Measurements from ENCODE around the gene GABRB2.

GABRB2 gene
- long read RNA-seq: 0 reads

- TF ChIP-seq, protein P1, sequence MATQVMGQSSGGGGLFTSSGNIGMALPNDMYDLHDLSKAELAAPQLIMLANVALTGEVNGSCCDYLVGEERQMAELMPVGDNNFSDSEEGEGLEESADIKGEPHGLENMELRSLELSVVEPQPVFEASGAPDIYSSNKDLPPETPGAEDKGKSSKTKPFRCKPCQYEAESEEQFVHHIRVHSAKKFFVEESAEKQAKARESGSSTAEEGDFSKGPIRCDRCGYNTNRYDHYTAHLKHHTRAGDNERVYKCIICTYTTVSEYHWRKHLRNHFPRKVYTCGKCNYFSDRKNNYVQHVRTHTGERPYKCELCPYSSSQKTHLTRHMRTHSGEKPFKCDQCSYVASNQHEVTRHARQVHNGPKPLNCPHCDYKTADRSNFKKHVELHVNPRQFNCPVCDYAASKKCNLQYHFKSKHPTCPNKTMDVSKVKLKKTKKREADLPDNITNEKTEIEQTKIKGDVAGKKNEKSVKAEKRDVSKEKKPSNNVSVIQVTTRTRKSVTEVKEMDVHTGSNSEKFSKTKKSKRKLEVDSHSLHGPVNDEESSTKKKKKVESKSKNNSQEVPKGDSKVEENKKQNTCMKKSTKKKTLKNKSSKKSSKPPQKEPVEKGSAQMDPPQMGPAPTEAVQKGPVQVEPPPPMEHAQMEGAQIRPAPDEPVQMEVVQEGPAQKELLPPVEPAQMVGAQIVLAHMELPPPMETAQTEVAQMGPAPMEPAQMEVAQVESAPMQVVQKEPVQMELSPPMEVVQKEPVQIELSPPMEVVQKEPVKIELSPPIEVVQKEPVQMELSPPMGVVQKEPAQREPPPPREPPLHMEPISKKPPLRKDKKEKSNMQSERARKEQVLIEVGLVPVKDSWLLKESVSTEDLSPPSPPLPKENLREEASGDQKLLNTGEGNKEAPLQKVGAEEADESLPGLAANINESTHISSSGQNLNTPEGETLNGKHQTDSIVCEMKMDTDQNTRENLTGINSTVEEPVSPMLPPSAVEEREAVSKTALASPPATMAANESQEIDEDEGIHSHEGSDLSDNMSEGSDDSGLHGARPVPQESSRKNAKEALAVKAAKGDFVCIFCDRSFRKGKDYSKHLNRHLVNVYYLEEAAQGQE (IDR thresholded peaks at IDR 0.05; ENCODE audit: insufficient replicate concordance, low read depth): no peak
- TF ChIP-seq CTCF (IDR thresholded peaks at IDR 0.05; ENCODE audit: insufficient read depth, low read length): no peak
- TF ChIP-seq POLR2AphosphoS5 (IDR thresholded peaks at IDR 0.05; ENCODE audit: low read depth): no peak
- TF ChIP-seq SPI1 (IDR thresholded peaks at IDR 0.05; ENCODE audit: borderline replicate concordance, low read depth): peak; percentile 54; the same call in 1 of the 2 replicates
- TF ChIP-seq GABPA (IDR thresholded peaks at IDR 0.05; ENCODE audit: low read depth): no peak
- Histone ChIP-seq H3K27ac (replicated peaks) (no peak within 1 kb of the TSS), H3K4me3 (replicated peaks; ENCODE audit: insufficient read depth, low read length) (peak within 1 kb of the TSS; percentile 52), H3K27me3 (ENCODE audit: insufficient read depth, poor library complexity, severe bottlenecking) (peaks cover 19% of the 10 kb centered on the region)
- DNase-seq (ENCODE audit: low read depth in 1 of 2, low spot score in 1 of 2): peak; percentile 34 to 56
These were observed at the start of gene GABRB2 for GRCh38 chr5:161546470-161547301. Gene GABRB2, minus strand, starts transcription at chr5:161546725. Its CDS starts 82 bp downstream, at chr5:161546643.

DNA sequence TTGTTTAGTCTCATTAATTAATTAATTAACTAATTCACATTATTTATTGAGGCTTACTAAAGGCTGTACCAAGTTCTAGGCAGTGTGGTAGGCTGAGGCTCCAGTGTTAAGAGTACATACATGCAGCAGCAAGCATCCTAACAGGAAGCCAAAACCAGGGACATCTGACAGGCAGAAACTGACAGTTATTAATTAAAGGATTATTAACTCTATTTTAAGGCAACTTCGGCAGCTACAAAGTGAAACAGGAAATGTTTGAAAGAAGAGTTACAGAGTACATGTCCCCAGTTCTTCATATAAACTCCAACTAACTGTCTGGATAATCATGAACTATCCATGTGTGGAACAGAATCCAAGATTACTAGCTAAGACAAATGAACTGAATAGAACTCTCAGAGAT is 39.3 kb upstream of the GABRB2 start:
- H3K27me3 ChIP-seq (ENCODE audit: insufficient read depth, poor library complexity, severe bottlenecking): no peaks in the 10 kb centered on the region
- H3K27ac ChIP-seq (replicated peaks): no peak overlapping the region
- DNase-seq (ENCODE audit: low read depth in 1 of 2, low spot score in 1 of 2): no peak
- TF ChIP-seq, protein P1 (IDR thresholded peaks at IDR 0.05; ENCODE audit: insufficient replicate concordance, low read depth): no peak
- TF ChIP-seq CTCF (IDR thresholded peaks at IDR 0.05; ENCODE audit: insufficient read depth, low read length) (no peak), GABPA (IDR thresholded peaks at IDR 0.05; ENCODE audit: low read depth) (no peak), SPI1 (IDR thresholded peaks at IDR 0.05; ENCODE audit: borderline replicate concordance, low read depth) (no peak), POLR2AphosphoS5 (IDR thresholded peaks at IDR 0.05; ENCODE audit: low read depth) (no peak)
- no peak overlapping the region for H3K4me3 ChIP-seq (replicated peaks; ENCODE audit: insufficient read depth, low read length)

GRCh38 chr5:161580621-161581020 is 34.1 kb upstream of the GABRB2 start:
- TF ChIP-seq POLR2AphosphoS5 (IDR thresholded peaks at IDR 0.05; ENCODE audit: low read depth) (no peak), CTCF (IDR thresholded peaks at IDR 0.05; ENCODE audit: insufficient read depth, low read length) (no peak), GABPA (IDR thresholded peaks at IDR 0.05; ENCODE audit: low read depth) (no peak), SPI1 (IDR thresholded peaks at IDR 0.05; ENCODE audit: borderline replicate concordance, low read depth) (no peak)
- TF ChIP-seq, protein P1 (IDR thresholded peaks at IDR 0.05; ENCODE audit: insufficient replicate concordance, low read depth): no peak
- DNase-seq (ENCODE audit: low read depth in 1 of 2, low spot score in 1 of 2): no peak
- H3K27me3 ChIP-seq (ENCODE audit: insufficient read depth, poor library complexity, severe bottlenecking): no peaks in the 10 kb centered on the region

More at GRCh38 chr5:161580621-161581020, 34.1 kb upstream of the GABRB2 start:
- Histone ChIP-seq H3K4me3 (replicated peaks; ENCODE audit: insufficient read depth, low read length) (no peak overlapping the region), H3K27ac (replicated peaks) (no peak overlapping the region)
